H1 (cell line): ENCODE data around the gene HS6ST3. TPM values are rescaled to one million over a fixed set of nuclear protein-coding genes. Genes with fewer than 3 reads are reported as not detected.

Experiments used
- CTCF ChIA-PET: fragments of 300-600 bp; sonication (Branson Sonifier 250); formaldehyde crosslinking; loops from one replicate; lab custom pipeline; 2021; ENCODE audit not compliant: partially characterized antibody; lab: Charles Lee
- POLR2A ChIA-PET: fragments of 300-600 bp; sonication (Branson Sonifier 250); formaldehyde crosslinking; loops from one replicate; lab custom pipeline; 2021; ENCODE audit warnings: inconsistent platforms; ENCODE audit not compliant: partially characterized antibody; lab: Charles Lee
- DNase-seq, 2 experiments: peaks; one replicate each; pipeline versions ENCODE4 v3.0.0 to v3.0.0-alpha.2; 2010 to 2022; ENCODE audit warnings: low spot score in 2 of 2, low read depth in 1 of 2, mixed read lengths in 1 of 2
- FAIRE-seq: peaks from 2 replicates; lab custom pipeline; 2011; peaks lifted over from hg19 to GRCh38; lab: Jason Lieb, UNC
- H2AFZ ChIP-seq: 2 replicates; pipeline ENCODE4 v1.8.1; 2012; ENCODE audit warnings: low read length, inconsistent platforms
- H2AK5ac ChIP-seq: 2 replicates; pipeline ENCODE4 v1.6.1; 2013; ENCODE audit warnings: low read depth, low read length
- H2BK120ac ChIP-seq: replicated peaks from 2 replicates; pipeline ENCODE3; 2013; ENCODE audit warnings: low read depth, low read length, inconsistent platforms
- H2BK12ac ChIP-seq: 2 replicates; pipeline ENCODE4 v1.6.1; 2013; ENCODE audit warnings: low read depth, low read length
- H2BK15ac ChIP-seq: 2 replicates; pipeline ENCODE4 v1.6.1; 2013; ENCODE audit warnings: low read length
- H2BK20ac ChIP-seq: 2 replicates; pipeline ENCODE4 v1.6.1; 2013; ENCODE audit warnings: low read length
- H2BK5ac ChIP-seq: 2 replicates; pipeline ENCODE4 v1.6.1; 2013; ENCODE audit warnings: low read depth, low read length
- H3K14ac ChIP-seq: 2 replicates; pipeline ENCODE4 v1.6.1; 2013; ENCODE audit warnings: inconsistent platforms; ENCODE audit not compliant: insufficient read length
- H3K18ac ChIP-seq: 2 replicates; pipeline ENCODE4 v1.6.1; 2013; ENCODE audit warnings: low read length; ENCODE audit errors: extremely low read depth
- H3K23ac ChIP-seq: 2 replicates; pipeline ENCODE4 v1.6.1; 2013; ENCODE audit warnings: inconsistent platforms; ENCODE audit not compliant: insufficient read length
- H3K23me2 ChIP-seq: 2 replicates; pipeline ENCODE4 v1.6.1; 2013; ENCODE audit warnings: low read depth, low read length
- H3K27ac ChIP-seq: 2 replicates; pipeline ENCODE4 v1.6.1; 2011; ENCODE audit warnings: low read depth, low read length, inconsistent platforms
- H3K27me3 ChIP-seq, 4 experiments: replicated peaks in 1 of 4; 1 replicate in 1 of 4; 2 replicates in 3 of 4; pipeline versions ENCODE4 v1.6.1 to v1.8.1; 2011 to 2013; ENCODE audit warnings: low read length in 3 of 4, mild to moderate bottlenecking in 3 of 4, inconsistent platforms in 2 of 4, mixed read lengths in 2 of 4, moderate library complexity in 1 of 4; ENCODE audit not compliant: control insufficient read depth in 3 of 4, insufficient read depth in 3 of 4; ENCODE audit errors: extremely low read depth in 1 of 4
- H3K36me3 ChIP-seq, 4 experiments: 2 replicates each; pipeline versions ENCODE4 v1.6.1 to v1.8.1; 2011 to 2013; ENCODE audit warnings: mild to moderate bottlenecking in 4 of 4, low read length in 3 of 4, moderate library complexity in 2 of 4, control low read depth in 1 of 4, inconsistent platforms in 1 of 4; ENCODE audit not compliant: insufficient read depth in 4 of 4, control insufficient read depth in 2 of 4
- H3K4ac ChIP-seq: replicated peaks from 2 replicates; pipeline ENCODE3; 2013; ENCODE audit warnings: low read length, low read depth, mixed read lengths, inconsistent platforms; ENCODE audit not compliant: insufficient read length
- H3K4me1 ChIP-seq, 4 experiments: replicated peaks in 1 of 4; 1 replicate in 1 of 4; 2 replicates in 3 of 4; pipeline versions ENCODE4 v1.6.1 to v1.8.1; 2011 to 2013; ENCODE audit warnings: low read length in 3 of 4, inconsistent platforms in 2 of 4, mixed read lengths in 1 of 4; ENCODE audit not compliant: insufficient read depth in 4 of 4, control insufficient read depth in 3 of 4
- H3K4me2 ChIP-seq, 2 experiments: 2 replicates each; pipeline versions ENCODE4 v1.6.1 to v1.8.1; 2011 to 2013; ENCODE audit warnings: low read depth in 2 of 2, low read length in 2 of 2, control low read depth in 1 of 2, inconsistent platforms in 1 of 2, mild to moderate bottlenecking in 1 of 2; ENCODE audit not compliant: insufficient read depth in 1 of 2
- H3K4me3 ChIP-seq, 4 experiments: fragments of 200-600, 300-600 bp in 1 of 4; sonication (generic), shearing (Covaris generic), sonication (Bioruptor Twin) in 1 of 4; 2 replicates each; pipeline versions ENCODE4 v1.5.1 to v1.8.1; 2011 to 2016; ENCODE audit warnings: low read length in 4 of 4, low read depth in 3 of 4, control low read depth in 2 of 4, inconsistent platforms in 2 of 4, mild to moderate bottlenecking in 2 of 4, mixed read lengths in 1 of 4, moderate library complexity in 1 of 4; ENCODE audit not compliant: insufficient read depth in 2 of 4; ENCODE audit errors: extremely low read depth in 1 of 4
- H3K56ac ChIP-seq: replicated peaks from 2 replicates; pipeline ENCODE3; 2013; ENCODE audit warnings: low read depth, mild to moderate bottlenecking, mixed read lengths, low read length, inconsistent platforms; ENCODE audit not compliant: insufficient read length
- H3K79me1 ChIP-seq: 2 replicates; pipeline ENCODE4 v1.6.1; 2013; ENCODE audit warnings: low read depth, low read length, control low read depth
- H3K79me2 ChIP-seq, 2 experiments: 2 replicates each; pipeline versions ENCODE4 v1.6.1 to v1.8.1; 2012 to 2013; ENCODE audit warnings: low read length in 2 of 2, mild to moderate bottlenecking in 2 of 2, inconsistent platforms in 1 of 2; ENCODE audit not compliant: insufficient read depth in 2 of 2, control insufficient read depth in 1 of 2
- H3K9ac ChIP-seq, 4 experiments: replicated peaks in 1 of 4; 1 replicate in 1 of 4; 2 replicates in 3 of 4; pipeline versions ENCODE4 v1.6.1 to v1.8.1; 2011 to 2013; ENCODE audit warnings: low read depth in 3 of 4, low read length in 3 of 4, control low read depth in 2 of 4, mild to moderate bottlenecking in 2 of 4, moderate library complexity in 2 of 4, inconsistent platforms in 1 of 4; ENCODE audit errors: extremely low read depth in 1 of 4
- H3K9me3 ChIP-seq, 2 experiments: 2 replicates each; pipeline versions ENCODE4 v1.6.1 to v1.8.1; 2012 to 2013; ENCODE audit warnings: mild to moderate bottlenecking in 2 of 2, moderate library complexity in 2 of 2, control low read depth in 1 of 2, inconsistent platforms in 1 of 2, low read depth in 1 of 2, low read length in 1 of 2, mixed read lengths in 1 of 2; ENCODE audit not compliant: insufficient read depth in 2 of 2
- H4K20me1 ChIP-seq, 2 experiments: replicated peaks in 1 of 2; 2 replicates each; pipeline versions ENCODE3 to v1.8.1; 2011 to 2013; ENCODE audit warnings: inconsistent platforms in 2 of 2, low read length in 2 of 2, mild to moderate bottlenecking in 1 of 2; ENCODE audit not compliant: insufficient read depth in 2 of 2, control insufficient read depth in 1 of 2
- H4K5ac ChIP-seq: 2 replicates; pipeline ENCODE4 v1.6.1; 2013; ENCODE audit warnings: low read length, low read depth, mixed read lengths, inconsistent platforms; ENCODE audit not compliant: insufficient read length
- H4K8ac ChIP-seq: 2 replicates; pipeline ENCODE4 v1.8.0; 2013; ENCODE audit warnings: mild to moderate bottlenecking, moderate library complexity, low read length, inconsistent platforms; ENCODE audit not compliant: insufficient read depth; ENCODE audit errors: extremely low read depth
- H4K91ac ChIP-seq: replicated peaks from 2 replicates; pipeline ENCODE3; 2013; ENCODE audit warnings: low read length, mixed read lengths, inconsistent platforms; ENCODE audit not compliant: insufficient read length
- BRCA1 ChIP-seq: IDR thresholded peaks from 2 replicates; pipeline ENCODE4 v1.6.1; 2012; ENCODE audit warnings: low read depth, low read length, improper control_type of control experiment
- CTCF ChIP-seq, 3 experiments: IDR thresholded peaks; 1 replicate in 2 of 3; 2 replicates in 1 of 3; pipeline versions ENCODE4 v1.5.1 to v1.6.1; 2011; ENCODE audit warnings: low read length in 3 of 3, mild to moderate bottlenecking in 3 of 3, inconsistent platforms in 2 of 3, low read depth in 1 of 3, moderate library complexity in 1 of 3; ENCODE audit not compliant: insufficient read depth in 1 of 3; ENCODE audit errors: control extremely low read depth in 1 of 3
- FOSL1 ChIP-seq: IDR thresholded peaks from 2 replicates; pipeline ENCODE4 v1.6.1; 2011; ENCODE audit warnings: mild to moderate bottlenecking, low read depth, low read length, moderate library complexity; ENCODE audit not compliant: insufficient read depth
- KDM1A ChIP-seq: fragments of 200-600, 300-600 bp; sonication (generic); IDR thresholded peaks from 2 replicates; pipeline ENCODE4 v1.7.1; 2016; ENCODE audit warnings: mild to moderate bottlenecking, low read length, borderline replicate concordance
- SRF ChIP-seq: IDR thresholded peaks from 2 replicates; pipeline ENCODE4 v1.6.1; 2011; ENCODE audit warnings: mild to moderate bottlenecking, low read depth, low read length, moderate library complexity
- WGBS, 2 experiments: shearing (Covaris generic) in 1 of 2; methylation state at CpG; one replicate each; pipeline versions ENCODE4 v1.1.6 to v1.1.7; 2013 to 2015; ENCODE audit warnings: low lambda C conversion rate in 2 of 2, mixed read lengths in 2 of 2, inconsistent platforms in 1 of 2, low coverage in 1 of 2, missing lambda C conversion rate in 1 of 2; ENCODE audit not compliant: insufficient replicate concordance in 2 of 2, insufficient coverage in 1 of 2, insufficient read length in 1 of 2; ENCODE audit errors: extremely low coverage in 1 of 2, missing lambda C conversion rate in 1 of 2; 5-methylcytosine and 5-hydroxymethylcytosine counted together
- polyA plus RNA-seq, 7 experiments: library from polyadenylated mRNA; depleted of rRNA in 3 of 7; stranded (reverse) in 5 of 7; unstranded in 2 of 7; fragments of >200 nt in 5 of 7; fragments of 200-250 nt in 2 of 7; gene quantifications; 1 replicate in 5 of 7; 2 replicates in 1 of 7; 4 replicates in 1 of 7; pipeline versions ENCODE4 v1.2.1 to v1.2.3, GENCODE V29; 2011 to 2013; ENCODE audit warnings: missing spikeins in 2 of 7, mixed read lengths in 2 of 7
- total RNA-seq: library from RNA; stranded (reverse); fragmentation: NEBNext Ultra II Directional; extraction: Animal tissue kit (Norgen Biotek cat#: 25700); gene quantifications from 2 replicates; pipeline ENCODE4 v1.2.1, GENCODE V29; 2021

HS6ST3 gene
- total and polyA plus RNA-seq, 2 of the 8 experiments (the other 6 are each of a cell fraction or from before 2014, with no cell fraction given): 0.45 to 1.2 TPM

GRCh38 chr13:96650301-96650886, 560.5 kb downstream of the HS6ST3 start:
- ChIA-PET POLR2A (no interaction called here), CTCF (interaction anchor here (1.3 kb wide), 1 partner anchor 15 kb away, joined by 3 read pairs; no protein-coding TSS in a partner anchor)
- Histone ChIP-seq H3K14ac (no peak overlapping the region), H2AK5ac (no peak overlapping the region), H3K4ac (no peak overlapping the region), H3K79me2 (no peaks in the 10 kb centered on the region), H3K23me2 (no peaks in the 10 kb centered on the region), H3K18ac (no peak overlapping the region), H4K20me1 (no peaks in the 10 kb centered on the region), H4K5ac (no peak overlapping the region), H2BK5ac (no peak overlapping the region), H3K23ac (no peak overlapping the region), H3K9ac (no peak overlapping the region), H3K27me3 (no peaks in the 10 kb centered on the region), H2BK20ac (no peak overlapping the region), H2AFZ (no peak overlapping the region), H3K79me1 (no peaks in the 10 kb centered on the region), H3K4me3 (no peak overlapping the region), H2BK15ac (no peak overlapping the region), H3K27ac (no peak overlapping the region), H4K91ac (no peak overlapping the region), H3K4me2 (no peak overlapping the region), H2BK120ac (no peak overlapping the region), H2BK12ac (no peak overlapping the region), H3K56ac (no peak overlapping the region), H3K4me1 (no peaks in the 10 kb centered on the region), H4K8ac (no peak overlapping the region), H3K9me3 (no peaks in the 10 kb centered on the region), H3K36me3 (no peaks in the 10 kb centered on the region)
- FAIRE-seq: no peak
- TF ChIP-seq SRF (no peak), KDM1A (no peak), FOSL1 (no peak), CTCF (IDR thresholded peaks at IDR 0.05; ENCODE audit: control extremely low read depth in 1 of 3, insufficient read depth in 1 of 3, low read depth in 1 of 3, low read length in 3 of 3) (peak in 1 of 3 experiments; percentile 16; a peak in 1 of 4 replicates), BRCA1 (no peak)
- DNase-seq: no peak
- WGBS, 2 experiments: 93% methylated on average over 3 of the region's 3 CpGs; no CpG with 5 or more reads in 1 of the 2 experiments
